Measurements from ENCODE around the gene APBA2.

APBA2 gene

DNA sequence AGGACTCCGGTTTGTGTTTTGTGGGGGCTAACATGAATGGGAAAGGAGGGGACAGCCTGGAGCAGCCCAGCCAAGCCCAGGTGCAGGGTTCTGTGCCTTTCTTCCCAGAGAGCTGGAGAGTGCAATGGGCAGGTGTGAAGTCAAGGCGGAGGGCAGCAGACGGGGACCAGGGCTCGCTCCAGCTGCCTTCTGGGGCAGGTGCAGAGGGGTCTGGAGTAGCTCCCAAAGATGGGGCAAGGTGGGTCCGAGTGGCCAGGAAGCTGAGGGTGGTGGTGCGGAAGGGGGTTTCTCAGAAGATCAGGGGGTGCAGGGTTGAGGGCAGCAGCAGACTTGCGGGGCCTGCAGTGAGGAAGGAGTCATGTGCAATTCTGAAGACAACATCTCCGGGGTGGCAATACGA is 225.0 kb downstream of the APBA2 start:
- DNase-seq, result no peak

GRCh38 chr15:29111705-29112281 is 226.0 kb downstream of the APBA2 start:
- DNase-seq, result no peak

- no peak for DNase-seq
Observed at GRCh38 chr15:29113336-29114220, 227.8 kb downstream of the APBA2 start.

DNA sequence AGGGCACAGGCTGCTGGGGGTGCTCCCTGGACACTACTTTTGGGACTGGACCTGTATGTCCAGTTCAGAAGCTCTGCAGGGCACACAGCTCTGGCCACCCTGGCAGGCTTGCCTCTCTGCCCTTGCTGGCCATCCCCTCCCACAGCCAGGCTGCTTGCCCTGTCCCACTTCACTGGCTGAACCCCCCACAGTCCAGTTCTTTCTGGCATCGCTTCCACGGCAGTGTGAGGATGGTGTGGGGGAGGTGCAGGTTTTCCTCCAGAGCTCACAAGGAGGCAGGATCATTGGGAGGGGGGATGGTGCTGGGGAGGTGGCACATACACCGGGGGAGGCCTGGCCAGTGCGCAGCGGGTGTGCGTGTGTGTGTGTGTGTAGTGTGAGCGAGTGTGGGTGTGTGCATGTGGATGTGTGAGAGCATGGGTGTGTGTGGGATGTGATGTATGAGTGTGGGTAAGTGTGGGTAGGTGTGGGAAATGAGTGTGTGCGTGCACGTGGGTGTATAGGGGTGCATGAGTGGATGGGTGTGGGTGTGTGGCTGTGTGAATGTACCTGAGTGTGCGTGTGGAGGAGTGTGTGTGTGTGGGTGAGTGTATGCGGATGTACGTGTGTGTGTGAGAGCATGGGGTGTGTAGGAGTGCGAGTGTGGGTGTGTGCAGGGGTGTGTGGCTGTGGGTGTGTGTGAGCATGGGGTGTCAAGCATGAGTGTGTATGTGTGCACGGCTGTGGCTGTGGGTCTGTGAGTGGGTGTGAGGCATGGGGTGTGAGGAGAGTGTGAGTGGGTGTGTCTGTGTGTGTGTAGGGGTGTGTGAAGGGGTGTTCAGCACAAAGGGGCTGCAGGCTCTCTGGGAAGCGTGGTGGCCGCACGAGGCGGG is 228.7 kb downstream of the APBA2 start:
- DNase-seq, result no peak

- DNase-seq, result no peak
Observed at GRCh38 chr15:29115093-29115991, 229.6 kb downstream of the APBA2 start.

DNA sequence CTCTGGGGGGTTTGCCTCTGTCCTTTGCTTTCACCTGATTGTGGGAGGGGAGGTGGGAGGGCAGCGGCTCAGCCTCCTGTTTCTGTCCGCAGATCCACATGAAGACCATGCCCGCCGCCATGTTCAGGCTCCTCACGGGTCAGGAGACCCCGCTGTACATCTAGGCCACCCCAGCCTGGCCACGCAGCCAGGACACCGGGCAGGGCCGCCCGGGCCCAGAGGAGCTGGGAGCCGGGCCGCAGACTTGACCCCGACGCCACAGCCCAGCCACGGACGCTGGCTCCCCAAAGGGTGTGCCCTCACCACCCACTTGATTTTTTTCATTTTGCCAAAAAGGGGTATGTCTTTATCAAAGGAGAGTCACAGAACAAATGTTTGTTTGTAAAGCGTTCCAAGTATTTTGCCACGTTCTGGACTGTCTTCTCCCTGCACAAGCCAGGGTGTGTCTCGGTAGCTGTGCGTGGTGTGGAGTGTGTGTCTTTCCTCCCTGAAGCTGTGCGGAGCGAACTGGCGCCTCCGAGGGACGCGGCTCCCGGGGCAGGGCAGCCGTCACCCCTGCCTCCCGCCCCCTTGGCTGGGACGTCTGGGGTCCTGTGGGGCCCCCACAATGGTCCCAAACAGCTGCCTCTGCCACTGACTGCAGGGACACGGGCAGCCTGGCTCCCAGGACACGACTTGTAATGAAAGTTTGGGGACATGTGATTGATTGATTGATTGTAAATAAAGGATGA is 231.4 kb downstream of the APBA2 start:
- DNase-seq, result no peak

DNA sequence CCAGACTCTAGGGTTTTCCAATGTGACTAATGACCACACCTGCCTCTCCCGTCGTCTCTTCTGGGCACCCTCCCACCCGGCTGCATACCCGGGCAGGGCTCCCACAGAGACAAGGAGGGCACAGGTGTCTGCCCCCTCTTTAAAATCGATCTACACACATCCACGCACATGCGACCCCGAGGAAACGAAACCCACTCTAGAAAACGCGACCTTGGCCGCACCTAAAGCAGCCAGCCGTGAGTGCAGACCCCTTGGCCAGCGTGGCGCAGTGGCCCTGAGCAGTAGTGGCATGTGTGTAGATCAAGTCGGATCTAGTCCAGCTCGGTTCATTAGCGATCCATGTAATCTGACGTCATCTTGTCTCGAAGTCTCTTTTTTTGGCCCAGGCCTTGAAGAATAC is 232.0 kb downstream of the APBA2 start:
- DNase-seq, result no peak

DNA sequence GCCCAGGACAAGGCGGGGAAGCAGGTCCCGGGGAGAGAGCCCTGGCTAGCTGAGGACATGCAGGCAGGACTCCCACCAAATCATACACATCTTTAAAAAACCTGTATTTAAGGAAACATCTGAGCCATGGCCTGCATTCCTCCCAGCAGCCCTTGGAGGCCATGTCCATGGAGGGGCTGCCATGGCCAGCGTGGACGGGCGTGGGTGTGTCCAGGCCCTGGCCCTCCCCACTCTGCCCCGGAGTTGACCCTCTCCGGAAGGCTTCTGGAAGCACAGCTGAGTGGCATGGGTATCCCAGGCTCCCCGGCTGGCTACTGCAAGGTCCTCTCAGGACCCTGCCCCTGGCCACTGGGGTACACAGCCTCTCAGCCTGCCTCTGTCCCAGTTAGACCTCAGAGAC is 234.1 kb downstream of the APBA2 start:
- no peak for DNase-seq

DNA sequence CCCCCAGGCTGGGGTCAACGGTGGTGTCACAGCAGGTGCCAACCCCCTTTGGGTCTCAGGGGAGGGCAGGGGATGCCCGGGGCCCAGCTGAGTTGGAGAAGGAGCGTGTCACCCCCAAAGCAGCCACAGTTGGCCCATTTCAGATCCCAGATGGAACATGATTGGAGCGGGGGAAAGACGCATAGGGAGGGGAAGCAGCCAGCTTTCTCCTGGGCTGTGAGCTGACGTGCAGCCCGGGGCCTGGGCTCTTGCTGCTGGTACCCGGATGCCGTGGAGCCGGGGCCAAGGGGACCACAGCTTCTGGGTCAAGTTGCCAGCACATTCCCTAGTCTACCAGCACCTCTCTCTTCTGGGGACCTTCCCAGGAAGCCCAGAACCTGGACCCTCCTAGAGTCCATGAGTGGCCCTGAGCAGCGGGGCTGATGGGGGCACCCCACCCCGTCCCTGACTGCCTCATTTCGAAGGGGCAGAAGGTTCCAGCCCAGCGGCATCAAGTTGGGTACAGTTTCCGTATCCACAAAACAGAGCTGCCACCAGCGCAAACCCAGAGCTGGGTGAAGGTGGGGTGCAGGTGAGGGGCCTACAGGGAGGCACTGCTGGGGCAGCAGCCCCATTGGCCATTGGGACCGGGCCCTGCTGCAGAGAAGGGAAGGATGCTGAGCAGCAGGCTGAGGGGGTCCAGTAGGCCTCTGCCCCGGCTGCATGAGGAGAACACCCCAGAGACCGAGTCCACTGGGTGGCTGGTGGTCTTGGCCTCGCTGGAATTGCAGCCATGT is 235.0 kb downstream of the APBA2 start:
- no peak for DNase-seq

DNA sequence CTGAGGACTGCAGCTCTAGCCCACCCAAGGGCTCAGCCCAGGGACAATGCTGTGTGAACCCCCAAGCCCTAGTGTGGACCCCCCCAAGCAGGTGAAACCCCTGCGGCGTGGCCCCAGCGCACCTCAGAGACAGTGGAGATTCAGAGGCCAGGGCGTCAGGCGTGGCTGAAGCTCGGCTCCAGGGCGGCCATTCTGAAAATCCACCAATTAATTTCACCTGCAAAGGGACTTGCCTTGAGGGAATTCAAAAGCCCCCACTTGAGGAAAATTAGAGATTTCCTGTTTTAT is 235.5 kb downstream of the APBA2 start:
- DNase-seq, result no peak

DNA sequence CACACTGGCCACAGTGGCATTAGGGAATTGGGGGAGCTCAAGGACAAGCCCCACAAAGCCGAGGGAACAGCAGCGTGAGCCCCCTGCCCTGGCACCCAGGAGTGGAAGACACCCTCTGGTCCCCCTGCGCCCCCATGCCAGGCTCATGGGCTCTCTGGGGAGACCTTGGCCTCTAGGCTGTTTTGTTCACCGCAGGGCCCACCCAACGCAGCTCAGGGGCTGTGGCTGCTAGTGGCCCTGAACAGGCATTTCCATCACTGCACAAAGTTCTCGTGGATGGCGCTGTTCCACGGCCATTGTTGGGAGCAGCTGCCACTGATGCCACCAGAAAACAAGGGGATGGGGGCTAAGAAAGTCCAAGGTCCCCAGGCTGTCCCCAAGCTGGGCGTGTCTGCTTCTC is 236.1 kb downstream of the APBA2 start:
- no peak for DNase-seq

- no peak for DNase-seq
Observed at GRCh38 chr15:29122506-29122905, 236.7 kb downstream of the APBA2 start.

GRCh38 chr15:29123171-29123570 is 237.4 kb downstream of the APBA2 start:
- DNase-seq, result no peak

DNA sequence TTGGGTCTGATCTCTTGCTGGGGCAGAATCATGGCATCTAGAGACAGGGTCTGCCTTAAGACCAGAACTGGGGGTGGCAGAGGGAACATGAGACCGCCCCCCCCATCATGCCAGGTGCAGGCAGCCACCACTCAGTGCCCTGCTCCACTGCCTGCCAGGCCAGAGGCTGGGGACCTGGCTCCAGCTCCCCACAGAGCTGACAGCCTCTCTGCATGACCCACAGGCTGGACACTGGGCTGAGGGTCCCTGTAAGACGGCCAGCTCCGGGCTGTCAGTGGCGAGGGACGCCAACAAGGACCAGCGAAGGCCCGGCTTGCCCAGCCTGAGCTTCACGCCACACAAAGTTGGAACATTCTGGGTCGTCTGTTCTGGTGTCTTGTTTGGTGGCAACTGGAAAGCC is 238.2 kb downstream of the APBA2 start:
- no peak for DNase-seq

DNA sequence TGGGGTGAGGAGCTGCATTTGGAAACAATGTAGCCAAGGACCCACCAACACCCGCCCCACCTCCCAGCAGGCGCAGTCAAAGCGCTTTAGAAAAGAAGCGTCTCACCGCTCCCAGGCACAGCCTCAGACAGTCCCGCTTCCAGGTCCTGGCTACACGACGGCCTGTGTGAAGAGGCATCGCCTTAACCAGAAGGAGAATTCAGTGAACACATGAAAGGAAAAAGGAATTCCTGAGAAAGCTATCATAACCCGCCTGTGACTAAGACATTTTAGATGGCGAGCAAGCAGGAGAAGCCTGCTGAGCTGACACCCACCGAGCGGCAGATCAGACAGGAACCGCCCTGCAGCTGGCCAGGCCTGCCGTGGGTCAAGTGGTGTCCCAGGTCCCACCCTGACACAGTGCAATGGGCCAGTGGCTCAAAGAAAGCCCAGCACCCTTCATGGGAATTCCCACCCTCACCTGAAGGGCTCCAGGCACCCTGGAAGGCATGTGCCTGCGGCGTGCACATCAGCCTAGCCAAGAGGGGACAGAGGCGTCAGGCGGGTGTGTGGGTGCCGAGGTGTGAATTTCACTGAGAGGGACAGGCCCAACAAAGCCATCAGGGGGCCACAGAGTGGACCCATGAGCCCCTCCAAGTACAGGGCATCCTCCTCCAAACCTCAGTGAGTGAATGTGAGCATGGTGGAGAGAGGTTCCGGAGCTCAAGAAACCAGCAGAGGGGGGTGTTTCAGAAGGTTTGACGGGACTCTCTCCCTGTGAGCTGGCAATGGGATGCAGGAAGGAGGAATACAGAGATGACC is 239.0 kb downstream of the APBA2 start:
- no peak for DNase-seq

DNA sequence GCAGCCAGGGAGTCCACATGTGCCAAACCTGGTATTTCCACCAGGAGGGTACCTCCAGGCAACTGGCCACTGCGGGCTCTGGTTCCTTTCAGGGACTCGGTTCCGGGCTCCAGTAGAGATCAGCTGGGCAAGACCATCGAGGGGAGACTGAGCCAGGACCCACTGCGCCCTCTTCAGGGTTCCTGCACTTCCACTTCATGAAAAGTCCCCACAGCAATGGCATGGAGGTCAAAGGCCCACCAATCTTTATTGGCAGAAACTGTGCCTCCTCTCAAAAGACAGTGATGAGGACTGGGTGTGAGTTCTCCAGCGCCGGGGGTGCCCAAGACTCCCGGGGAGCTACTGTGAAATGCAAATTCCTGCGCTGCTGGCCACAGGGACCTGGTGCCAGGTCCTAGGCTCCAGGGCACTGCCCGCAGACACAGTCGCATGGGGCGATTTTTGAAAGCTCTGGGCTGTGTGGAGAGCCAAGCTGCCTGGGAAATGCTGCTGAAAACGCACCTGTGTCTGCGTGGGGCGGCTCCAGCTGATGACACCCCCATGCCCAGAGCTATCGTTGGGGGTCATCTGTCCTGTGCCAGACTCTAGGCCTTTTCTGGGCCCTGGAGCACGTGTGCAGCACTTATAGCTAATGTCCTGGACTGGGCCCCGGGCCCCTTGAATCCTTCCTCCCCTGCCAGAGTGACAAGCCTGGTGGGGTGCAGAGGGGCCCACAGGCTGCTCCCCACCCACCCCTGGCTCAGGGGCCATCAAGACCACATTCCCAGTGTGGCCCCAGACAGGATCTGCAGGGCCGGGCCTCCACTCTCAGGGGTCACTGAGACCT is 239.8 kb downstream of the APBA2 start:
- DNase-seq, result no peak

DNA sequence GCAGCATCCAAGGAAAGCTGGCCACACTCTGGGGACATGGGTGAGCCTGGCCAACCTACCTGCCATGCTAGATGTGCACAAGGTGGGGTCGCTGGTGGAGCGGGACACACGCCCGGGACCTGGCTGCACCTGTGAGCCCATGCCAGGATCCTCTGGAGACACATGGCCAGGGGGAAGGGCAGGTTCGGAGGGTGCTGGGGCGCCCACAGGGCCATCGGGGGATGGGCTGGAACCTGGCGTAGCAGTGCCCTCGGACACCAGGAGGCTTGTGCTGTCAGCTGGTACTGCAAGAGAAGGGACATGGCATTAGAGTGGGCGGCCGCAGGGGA is 240.4 kb downstream of the APBA2 start:
- DNase-seq, result no peak

GRCh38 chr15:29126821-29127461 is 241.2 kb downstream of the APBA2 start:
- no peak for DNase-seq
